ENCODE results near the gene TGFB2.

- TF ChIP-seq POLR2A (IDR thresholded peaks at IDR 0.05) (no peak), CTCF (IDR thresholded peaks at IDR 0.05) (no peak)
Observed at GRCh38 chr1:218436997-218437396, 91.9 kb downstream of the TGFB2 start.

Measured in thyroid gland (tissue), 4 donors.